C4-2B (cell line): ENCODE measurements around the gene SCGB1C1.

Experiments
- CTCF ChIP-seq: fragments of 450-650 bp; conservative IDR thresholded peaks from 2 replicates; pipeline ENCODE4 v1.5.1; 2017; ENCODE audit warnings: mild to moderate bottlenecking
- ZFX ChIP-seq: fragments of 450-650 bp; IDR thresholded peaks from 2 replicates; pipeline ENCODE4 v1.6.1; 2017

- TF ChIP-seq CTCF (no peak), ZFX (no peak)
Observed at GRCh38 chr11:203945-204586, 11.2 kb downstream of the SCGB1C1 start.
